Adrenal gland (tissue), 5 donors: Measurements from ENCODE around the gene DHRS4.

Experiments used
- POLR2A ChIP-seq, 2 donors: fragments of 450-650 bp; IDR thresholded peaks; one replicate each; pipeline ENCODE4 v1.6.1; 2017; ENCODE audit warnings: antibody characterized with exemption in 2 of 2, mild to moderate bottlenecking in 2 of 2, moderate library complexity in 1 of 2
- TF ChIP-seq, protein P1 (sequence below), 6 experiments: fragments of 450-650 bp in 4 of 6; fragments of 200-600 bp in 2 of 6; sonication (generic) in 1 of 6; IDR thresholded peaks; 1 replicate in 5 of 6; 2 replicates in 1 of 6; pipeline versions ENCODE4 v1.5.1 to v1.8.0; 2016 to 2021; ENCODE audit warnings: antibody characterized with exemption in 6 of 6, mild to moderate bottlenecking in 2 of 6, moderate library complexity in 1 of 6
- donor health status: DM: no; HTN: no; CAD: no.

DNA sequence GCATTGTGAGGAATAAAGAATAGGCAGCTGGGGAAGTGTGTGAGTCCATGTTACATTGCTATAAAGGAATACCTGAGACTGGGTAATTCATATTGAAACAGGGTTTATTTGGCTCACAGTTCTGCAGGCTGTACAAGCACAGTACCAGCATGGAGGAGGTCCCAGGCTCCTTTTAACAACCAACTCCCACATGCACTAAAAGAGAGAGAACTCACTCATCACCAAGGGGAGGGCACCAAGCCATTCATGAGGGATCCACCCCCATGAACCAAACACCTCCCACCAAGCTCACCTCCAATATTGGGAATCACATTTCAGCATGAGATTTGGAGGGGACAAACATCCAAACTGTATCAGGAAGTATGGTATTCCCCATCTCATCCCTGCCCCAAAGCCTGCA is 11.9 kb upstream of the DHRS4 start:
- TF ChIP-seq, protein P1, sequence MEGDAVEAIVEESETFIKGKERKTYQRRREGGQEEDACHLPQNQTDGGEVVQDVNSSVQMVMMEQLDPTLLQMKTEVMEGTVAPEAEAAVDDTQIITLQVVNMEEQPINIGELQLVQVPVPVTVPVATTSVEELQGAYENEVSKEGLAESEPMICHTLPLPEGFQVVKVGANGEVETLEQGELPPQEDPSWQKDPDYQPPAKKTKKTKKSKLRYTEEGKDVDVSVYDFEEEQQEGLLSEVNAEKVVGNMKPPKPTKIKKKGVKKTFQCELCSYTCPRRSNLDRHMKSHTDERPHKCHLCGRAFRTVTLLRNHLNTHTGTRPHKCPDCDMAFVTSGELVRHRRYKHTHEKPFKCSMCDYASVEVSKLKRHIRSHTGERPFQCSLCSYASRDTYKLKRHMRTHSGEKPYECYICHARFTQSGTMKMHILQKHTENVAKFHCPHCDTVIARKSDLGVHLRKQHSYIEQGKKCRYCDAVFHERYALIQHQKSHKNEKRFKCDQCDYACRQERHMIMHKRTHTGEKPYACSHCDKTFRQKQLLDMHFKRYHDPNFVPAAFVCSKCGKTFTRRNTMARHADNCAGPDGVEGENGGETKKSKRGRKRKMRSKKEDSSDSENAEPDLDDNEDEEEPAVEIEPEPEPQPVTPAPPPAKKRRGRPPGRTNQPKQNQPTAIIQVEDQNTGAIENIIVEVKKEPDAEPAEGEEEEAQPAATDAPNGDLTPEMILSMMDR (IDR thresholded peaks at IDR 0.05) = no peak
- TF ChIP-seq POLR2A (IDR thresholded peaks at IDR 0.05) = no peak
